HCT116 (cell line): Measurements from ENCODE around the gene INSYN1. TPM values are rescaled to one million over a fixed set of nuclear protein-coding genes. Genes with fewer than 3 reads are reported as not detected.

ENCODE experiments used
- ATAC-seq: fragments of 200-7000 bp; cut with Tn5 transposase; 2 replicates; pipeline ENCODE4 v1.9.1; 2020; ENCODE audit warnings: mild to moderate bottlenecking, moderate library complexity
- BruUV-seq: library from RNA; stranded (reverse); fragments of 400-500 nt; replicated peaks from 2 replicates; lab custom pipeline; 2021; lab: Mats Ljungman, UMichigan
- CTCF ChIA-PET: fragments of 300-600 bp; sonication (Branson Sonifier 250); formaldehyde crosslinking; loops from one replicate; lab custom pipeline; 2021; ENCODE audit warnings: antibody characterized with exemption; lab: Charles Lee
- POLR2A ChIA-PET: fragments of 300-600, 350-600 bp; sonication (Branson Sonifier 250); formaldehyde crosslinking; loops from one replicate; lab custom pipeline; 2021; ENCODE audit warnings: antibody characterized with exemption; lab: Charles Lee
- RAD21 ChIA-PET, 2 experiments: fragments of 300-600 bp; sonication (Branson Sonifier 250); formaldehyde crosslinking; loops; one replicate each; lab custom pipeline; 2023; ENCODE audit warnings: low total read pairs in 2 of 2; ENCODE audit not compliant: uncharacterized antibody in 2 of 2, unreplicated experiment in 2 of 2, low non-redundant PET in 1 of 2; lab: Charles Lee
- DNase-seq: peaks from one replicate; pipeline ENCODE4 v3.0.0-alpha.2; 2010; ENCODE audit warnings: low read depth, low spot score
- H2AFZ ChIP-seq: fragments of 200-600 bp; shearing (Covaris generic), sonication (generic); 2 replicates; pipeline ENCODE4 v1.6.1; 2017; ENCODE audit warnings: low read depth, mixed run types, mixed read lengths, antibody characterized with exemption, low read length; ENCODE audit not compliant: poor library complexity, severe bottlenecking
- H3K27ac ChIP-seq: 2 replicates; pipeline ENCODE4 v1.5.1; 2012; ENCODE audit warnings: low read depth, low read length
- H3K27me3 ChIP-seq: fragments of 200-600 bp; sonication (generic); 2 replicates; pipeline ENCODE4 v1.6.1; 2016; ENCODE audit warnings: mixed run types, low read length, mixed read lengths; ENCODE audit not compliant: insufficient read depth
- H3K36me3 ChIP-seq, 2 experiments: fragments of 200-500 bp in 1 of 2; fragments of 200-600 bp in 1 of 2; sonication (Bioruptor generic) in 1 of 2; sonication (generic) in 1 of 2; 2 replicates each; pipeline versions ENCODE4 v1.5.1 to v1.6.1; 2014 to 2016; ENCODE audit warnings: low read length in 2 of 2, inconsistent platforms in 1 of 2, mixed read lengths in 1 of 2, mixed run types in 1 of 2; ENCODE audit not compliant: insufficient read depth in 2 of 2, control insufficient read depth in 1 of 2
- H3K4me1 ChIP-seq, 2 experiments: fragments of 200-600 bp in 1 of 2; sonication (generic) in 1 of 2; 2 replicates each; pipeline versions ENCODE4 v1.5.1 to v1.6.1; 2012 to 2017; ENCODE audit warnings: low read length in 2 of 2, inconsistent platforms in 1 of 2, mild to moderate bottlenecking in 1 of 2, mixed read lengths in 1 of 2, mixed run types in 1 of 2, moderate library complexity in 1 of 2; ENCODE audit not compliant: insufficient read depth in 2 of 2, control insufficient read depth in 1 of 2
- H3K4me2 ChIP-seq: fragments of 200-600 bp; sonication (generic); 2 replicates; pipeline ENCODE4 v1.6.1; 2017; ENCODE audit warnings: mixed run types, low read length, mixed read lengths
- H3K4me3 ChIP-seq, 2 experiments: fragments of 200-600 bp in 1 of 2; sonication (generic) in 1 of 2; replicated peaks in 1 of 2; 2 replicates each; pipeline ENCODE4 v1.5.1; 2011 to 2016; ENCODE audit warnings: low read length in 2 of 2, control low read depth in 1 of 2, low read depth in 1 of 2, mild to moderate bottlenecking in 1 of 2, mixed read lengths in 1 of 2, mixed run types in 1 of 2
- H3K79me2 ChIP-seq: fragments of 200-600 bp; sonication (generic); 2 replicates; pipeline ENCODE4 v1.6.1; 2017; ENCODE audit warnings: mild to moderate bottlenecking, mixed run types, low read length, moderate library complexity, mixed read lengths; ENCODE audit not compliant: insufficient read depth
- H3K9ac ChIP-seq: fragments of 200-600 bp; sonication (generic); 2 replicates; pipeline ENCODE4 v1.6.1; 2016; ENCODE audit warnings: low read length, mixed read lengths
- H3K9me2 ChIP-seq: fragments of 200-600 bp; sonication (generic), shearing (Covaris generic); 2 replicates; pipeline ENCODE4 v1.6.1; 2017; ENCODE audit warnings: mixed run types, mild to moderate bottlenecking, moderate library complexity; ENCODE audit not compliant: insufficient read depth
- H3K9me3 ChIP-seq, 2 experiments: fragments of 200-500 bp in 1 of 2; fragments of 200-600 bp in 1 of 2; sonication (Bioruptor generic) in 1 of 2; sonication (generic) in 1 of 2; 2 replicates each; pipeline ENCODE4 v1.6.1; 2014 to 2017; ENCODE audit warnings: low read length in 2 of 2, mixed read lengths in 2 of 2, inconsistent platforms in 1 of 2, low read depth in 1 of 2, mild to moderate bottlenecking in 1 of 2, mixed run types in 1 of 2, moderate library complexity in 1 of 2; ENCODE audit not compliant: control insufficient read depth in 1 of 2, insufficient read depth in 1 of 2
- H4K20me1 ChIP-seq: fragments of 200-600 bp; sonication (generic), shearing (Covaris generic); 2 replicates; pipeline ENCODE4 v1.6.1; 2017; ENCODE audit warnings: mixed run types, mild to moderate bottlenecking, moderate library complexity; ENCODE audit not compliant: insufficient read depth
- CBX3 ChIP-seq: IDR thresholded peaks from 2 replicates; pipeline ENCODE4 v1.6.1; 2012; ENCODE audit warnings: low read depth
- CEBPB ChIP-seq: IDR thresholded peaks from 2 replicates; pipeline ENCODE4 v1.6.1; 2012; ENCODE audit warnings: low read depth
- EGR1 ChIP-seq: IDR thresholded peaks from 2 replicates; pipeline ENCODE4 v1.6.1; 2012; ENCODE audit warnings: low read depth
- EZH2 ChIP-seq: fragments of 200-600 bp; sonication (generic); IDR thresholded peaks from 2 replicates; pipeline ENCODE4 v1.6.1; 2017; ENCODE audit warnings: antibody characterized with exemption, mixed run types
- EZH2phosphoT487 ChIP-seq: fragments of 200-600 bp; IDR thresholded peaks from 2 replicates; pipeline ENCODE4 v1.6.1; 2018; ENCODE audit warnings: antibody characterized with exemption, borderline replicate concordance
- FOSL1 ChIP-seq: IDR thresholded peaks from 2 replicates; pipeline ENCODE4 v1.6.1; 2012; ENCODE audit warnings: low read depth
- JUND ChIP-seq: IDR thresholded peaks from 2 replicates; pipeline ENCODE4 v1.6.1; 2012
- MAX ChIP-seq: IDR thresholded peaks from 2 replicates; pipeline ENCODE4 v1.6.1; 2012
- RAD21 ChIP-seq: IDR thresholded peaks from 2 replicates; pipeline ENCODE4 v1.6.1; 2012; ENCODE audit warnings: low read depth, mild to moderate bottlenecking
- SIN3A ChIP-seq: IDR thresholded peaks from 2 replicates; pipeline ENCODE4 v1.6.1; 2012; ENCODE audit warnings: low read depth
- TCF7L2 ChIP-seq: IDR thresholded peaks from 2 replicates; pipeline ENCODE4 v1.7.0; 2011; ENCODE audit warnings: borderline replicate concordance, inconsistent platforms; ENCODE audit not compliant: insufficient read depth, insufficient read length; ENCODE audit errors: extremely low read depth
- YY1 ChIP-seq: IDR thresholded peaks from 2 replicates; pipeline ENCODE4 v1.6.1; 2011; ENCODE audit warnings: low read length, low read depth, moderate library complexity, mild to moderate bottlenecking; ENCODE audit not compliant: insufficient replicate concordance; ENCODE audit errors: extremely low read depth
- ZFX ChIP-seq: fragments of 450-650 bp; IDR thresholded peaks from 2 replicates; pipeline ENCODE4 v1.6.1; 2017
- ZNF274 ChIP-seq: fragments of 200-500 bp; sonication (Bioruptor generic); IDR thresholded peaks from 2 replicates; pipeline ENCODE4 v1.6.1; 2014; ENCODE audit warnings: mild to moderate bottlenecking, low read depth, low read length, inconsistent platforms
- intact Hi-C: fragments of 100-400 bp; cut with micrococcal nuclease; formaldehyde crosslinking; loops from 2 replicates; pipeline ENCODE4 v1.10.0; 2022
- total RNA-seq: library from RNA; stranded (reverse); gene quantifications from one replicate; pipeline ENCODE4 v1.2.1, GENCODE V29; 2021; ENCODE audit not compliant: unreplicated experiment
- TF ChIP-seq, protein P1 (sequence below): IDR thresholded peaks from 2 replicates; pipeline ENCODE4 v1.6.1; 2011; ENCODE audit warnings: mild to moderate bottlenecking, low read length, moderate library complexity; ENCODE audit not compliant: insufficient replicate concordance; ENCODE audit errors: extremely low read depth
- TF ChIP-seq, protein P2 (sequence below): IDR thresholded peaks from 2 replicates; pipeline ENCODE4 v1.6.1; 2012; ENCODE audit warnings: low read depth

Gene INSYN1
- total RNA-seq, 1 experiment from 2014 or later, result 2.0 TPM

- Histone ChIP-seq H3K9me2 (no peaks in the 10 kb centered on the region), H3K9ac (no peak overlapping the region), H3K4me3 (no peak overlapping the region), H3K36me3 (peaks cover 9 to 11% of the 10 kb centered on the region in 2 experiments; a peak in 3 of 4 replicates), H3K79me2 (no peaks in the 10 kb centered on the region), H3K27ac (no peak overlapping the region), H3K4me1 (no peaks in the 10 kb centered on the region), H2AFZ (no peak overlapping the region)
- ChIA-PET CTCF (no interaction called here), POLR2A (no interaction called here), RAD21 (interaction anchor here in 1 of 2 experiments (0.7 kb wide), 1 partner anchor 107 kb away, joined by 5 read pairs; no protein-coding TSS in a partner anchor)
- no TSS peak for BruUV-seq
- DNase-seq (no peak), ATAC-seq (no peak)
- intact Hi-C loops, result no loop called here
- TF ChIP-seq RAD21, result no peak
- no peak for TF ChIP-seq JUND
- TF ChIP-seq ZNF274, result no peak
- TF ChIP-seq YY1, result no peak
- no peak for TF ChIP-seq MAX
- no peak for TF ChIP-seq FOSL1
- TF ChIP-seq, all 23 proteins: peak for 0
- Histone ChIP-seq H4K20me1 (no peaks in the 10 kb centered on the region), H3K27me3 (no peaks in the 10 kb centered on the region), H3K4me2 (no peak overlapping the region), H3K9me3 (no peaks in the 10 kb centered on the region)
Measured at GRCh38 chr15:73711526-73711925, 41.6 kb downstream of the INSYN1 start.

- Histone ChIP-seq H3K79me2 (no peaks in the 10 kb centered on the region; the same call in 1 of the 2 replicates), H3K4me3 (no peak overlapping the region), H3K27me3 (no peaks in the 10 kb centered on the region), H2AFZ (no peak overlapping the region), H3K9me3 (no peaks in the 10 kb centered on the region), H3K36me3 (peaks cover 13 to 14% of the 10 kb centered on the region in 2 experiments; a peak in 3 of 4 replicates), H3K27ac (no peak overlapping the region), H3K4me1 (no peaks in the 10 kb centered on the region), H3K9ac (no peak overlapping the region), H3K9me2 (no peaks in the 10 kb centered on the region), H3K4me2 (no peak overlapping the region), H4K20me1 (no peaks in the 10 kb centered on the region)
- intact Hi-C loops, result no loop called here
- DNase-seq, result no peak
- ChIA-PET RAD21 (no interaction called here), POLR2A (no interaction called here), CTCF (no interaction called here)
- BruUV-seq, result no TSS peak
- no peak for ATAC-seq
- TF ChIP-seq TCF7L2 (no peak), EZH2 (no peak), CEBPB (no peak), SIN3A (no peak), EZH2phosphoT487 (no peak), FOSL1 (no peak), CBX3 (no peak), MAX (no peak), EGR1 (no peak), ZFX (no peak)
- TF ChIP-seq, protein P1, sequence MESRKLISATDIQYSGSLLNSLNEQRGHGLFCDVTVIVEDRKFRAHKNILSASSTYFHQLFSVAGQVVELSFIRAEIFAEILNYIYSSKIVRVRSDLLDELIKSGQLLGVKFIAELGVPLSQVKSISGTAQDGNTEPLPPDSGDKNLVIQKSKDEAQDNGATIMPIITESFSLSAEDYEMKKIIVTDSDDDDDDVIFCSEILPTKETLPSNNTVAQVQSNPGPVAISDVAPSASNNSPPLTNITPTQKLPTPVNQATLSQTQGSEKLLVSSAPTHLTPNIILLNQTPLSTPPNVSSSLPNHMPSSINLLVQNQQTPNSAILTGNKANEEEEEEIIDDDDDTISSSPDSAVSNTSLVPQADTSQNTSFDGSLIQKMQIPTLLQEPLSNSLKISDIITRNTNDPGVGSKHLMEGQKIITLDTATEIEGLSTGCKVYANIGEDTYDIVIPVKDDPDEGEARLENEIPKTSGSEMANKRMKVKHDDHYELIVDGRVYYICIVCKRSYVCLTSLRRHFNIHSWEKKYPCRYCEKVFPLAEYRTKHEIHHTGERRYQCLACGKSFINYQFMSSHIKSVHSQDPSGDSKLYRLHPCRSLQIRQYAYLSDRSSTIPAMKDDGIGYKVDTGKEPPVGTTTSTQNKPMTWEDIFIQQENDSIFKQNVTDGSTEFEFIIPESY, result no peak
- TF ChIP-seq, protein P2, sequence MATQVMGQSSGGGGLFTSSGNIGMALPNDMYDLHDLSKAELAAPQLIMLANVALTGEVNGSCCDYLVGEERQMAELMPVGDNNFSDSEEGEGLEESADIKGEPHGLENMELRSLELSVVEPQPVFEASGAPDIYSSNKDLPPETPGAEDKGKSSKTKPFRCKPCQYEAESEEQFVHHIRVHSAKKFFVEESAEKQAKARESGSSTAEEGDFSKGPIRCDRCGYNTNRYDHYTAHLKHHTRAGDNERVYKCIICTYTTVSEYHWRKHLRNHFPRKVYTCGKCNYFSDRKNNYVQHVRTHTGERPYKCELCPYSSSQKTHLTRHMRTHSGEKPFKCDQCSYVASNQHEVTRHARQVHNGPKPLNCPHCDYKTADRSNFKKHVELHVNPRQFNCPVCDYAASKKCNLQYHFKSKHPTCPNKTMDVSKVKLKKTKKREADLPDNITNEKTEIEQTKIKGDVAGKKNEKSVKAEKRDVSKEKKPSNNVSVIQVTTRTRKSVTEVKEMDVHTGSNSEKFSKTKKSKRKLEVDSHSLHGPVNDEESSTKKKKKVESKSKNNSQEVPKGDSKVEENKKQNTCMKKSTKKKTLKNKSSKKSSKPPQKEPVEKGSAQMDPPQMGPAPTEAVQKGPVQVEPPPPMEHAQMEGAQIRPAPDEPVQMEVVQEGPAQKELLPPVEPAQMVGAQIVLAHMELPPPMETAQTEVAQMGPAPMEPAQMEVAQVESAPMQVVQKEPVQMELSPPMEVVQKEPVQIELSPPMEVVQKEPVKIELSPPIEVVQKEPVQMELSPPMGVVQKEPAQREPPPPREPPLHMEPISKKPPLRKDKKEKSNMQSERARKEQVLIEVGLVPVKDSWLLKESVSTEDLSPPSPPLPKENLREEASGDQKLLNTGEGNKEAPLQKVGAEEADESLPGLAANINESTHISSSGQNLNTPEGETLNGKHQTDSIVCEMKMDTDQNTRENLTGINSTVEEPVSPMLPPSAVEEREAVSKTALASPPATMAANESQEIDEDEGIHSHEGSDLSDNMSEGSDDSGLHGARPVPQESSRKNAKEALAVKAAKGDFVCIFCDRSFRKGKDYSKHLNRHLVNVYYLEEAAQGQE, result no peak
Measured at GRCh38 chr15:73710321-73710720, 42.8 kb downstream of the INSYN1 start.
